SH-SY5Y (cell line): ENCODE results near the gene EPS8L3.

Experiments used
- GATA2 ChIP-seq: IDR thresholded peaks from 2 replicates; pipeline ENCODE4 v1.6.1; 2011; ENCODE audit warnings: mild to moderate bottlenecking, low read depth, low read length
- GATA3 ChIP-seq: IDR thresholded peaks from 2 replicates; pipeline ENCODE4 v1.6.1; 2011; ENCODE audit warnings: low read depth, mild to moderate bottlenecking, low read length, moderate library complexity

GRCh38 chr1:109800291-109800690 lies 36.6 kb upstream of the EPS8L3 start:
- TF ChIP-seq GATA2: no peak
- TF ChIP-seq GATA3: no peak
